ENCODE measurements around the gene RHBDD1.

DNA sequence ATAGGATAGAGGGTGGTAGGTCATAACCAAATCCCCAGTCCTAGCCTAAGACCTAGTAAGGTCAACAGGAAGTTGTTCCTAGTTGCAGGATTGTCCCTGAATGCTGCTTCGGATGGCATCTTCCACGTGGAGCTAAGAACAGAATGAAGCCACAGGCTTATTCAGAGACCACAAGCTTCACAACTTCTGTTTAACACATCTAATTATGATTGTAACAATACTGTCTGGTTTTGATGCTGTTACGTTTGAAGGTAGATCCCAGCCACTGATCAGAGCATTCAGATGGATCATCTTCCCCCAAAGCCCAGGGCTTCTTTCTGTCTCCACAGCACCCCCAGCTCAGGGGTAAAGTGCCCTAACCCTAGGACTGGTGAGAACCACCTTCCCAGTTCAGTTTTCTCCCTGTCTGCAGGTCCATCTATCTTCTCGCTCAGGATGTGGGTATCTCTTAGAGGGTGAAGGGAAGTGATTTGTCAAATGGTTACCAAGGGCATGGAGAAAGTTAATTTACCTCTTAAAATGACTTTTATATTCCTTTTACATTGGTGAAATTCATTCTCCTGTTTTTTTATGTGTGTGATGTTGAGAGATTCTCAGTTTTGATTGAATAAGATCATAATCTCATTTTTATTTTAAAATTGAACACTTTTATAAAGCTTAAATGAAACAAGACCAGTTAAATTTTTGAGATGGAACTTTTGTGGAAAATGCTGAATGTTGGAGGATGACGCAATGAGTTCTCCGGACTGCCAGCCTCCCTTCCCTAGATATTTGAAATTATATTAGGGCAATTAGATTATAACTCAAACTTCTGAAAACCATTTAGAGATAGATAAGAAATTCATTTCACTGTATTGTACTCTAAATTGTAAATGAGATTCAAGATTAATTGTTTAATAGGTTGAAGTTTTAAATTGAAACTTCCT is 66.5 kb downstream of the RHBDD1 start:
- no peak for TF ChIP-seq POLR2A (IDR thresholded peaks at IDR 0.05)
- TF ChIP-seq, protein P1, sequence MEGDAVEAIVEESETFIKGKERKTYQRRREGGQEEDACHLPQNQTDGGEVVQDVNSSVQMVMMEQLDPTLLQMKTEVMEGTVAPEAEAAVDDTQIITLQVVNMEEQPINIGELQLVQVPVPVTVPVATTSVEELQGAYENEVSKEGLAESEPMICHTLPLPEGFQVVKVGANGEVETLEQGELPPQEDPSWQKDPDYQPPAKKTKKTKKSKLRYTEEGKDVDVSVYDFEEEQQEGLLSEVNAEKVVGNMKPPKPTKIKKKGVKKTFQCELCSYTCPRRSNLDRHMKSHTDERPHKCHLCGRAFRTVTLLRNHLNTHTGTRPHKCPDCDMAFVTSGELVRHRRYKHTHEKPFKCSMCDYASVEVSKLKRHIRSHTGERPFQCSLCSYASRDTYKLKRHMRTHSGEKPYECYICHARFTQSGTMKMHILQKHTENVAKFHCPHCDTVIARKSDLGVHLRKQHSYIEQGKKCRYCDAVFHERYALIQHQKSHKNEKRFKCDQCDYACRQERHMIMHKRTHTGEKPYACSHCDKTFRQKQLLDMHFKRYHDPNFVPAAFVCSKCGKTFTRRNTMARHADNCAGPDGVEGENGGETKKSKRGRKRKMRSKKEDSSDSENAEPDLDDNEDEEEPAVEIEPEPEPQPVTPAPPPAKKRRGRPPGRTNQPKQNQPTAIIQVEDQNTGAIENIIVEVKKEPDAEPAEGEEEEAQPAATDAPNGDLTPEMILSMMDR (IDR thresholded peaks at IDR 0.05) = no peak

Data from stomach (tissue), 4 donors.